Measurements from ENCODE around the gene TSPEAR.

DNA sequence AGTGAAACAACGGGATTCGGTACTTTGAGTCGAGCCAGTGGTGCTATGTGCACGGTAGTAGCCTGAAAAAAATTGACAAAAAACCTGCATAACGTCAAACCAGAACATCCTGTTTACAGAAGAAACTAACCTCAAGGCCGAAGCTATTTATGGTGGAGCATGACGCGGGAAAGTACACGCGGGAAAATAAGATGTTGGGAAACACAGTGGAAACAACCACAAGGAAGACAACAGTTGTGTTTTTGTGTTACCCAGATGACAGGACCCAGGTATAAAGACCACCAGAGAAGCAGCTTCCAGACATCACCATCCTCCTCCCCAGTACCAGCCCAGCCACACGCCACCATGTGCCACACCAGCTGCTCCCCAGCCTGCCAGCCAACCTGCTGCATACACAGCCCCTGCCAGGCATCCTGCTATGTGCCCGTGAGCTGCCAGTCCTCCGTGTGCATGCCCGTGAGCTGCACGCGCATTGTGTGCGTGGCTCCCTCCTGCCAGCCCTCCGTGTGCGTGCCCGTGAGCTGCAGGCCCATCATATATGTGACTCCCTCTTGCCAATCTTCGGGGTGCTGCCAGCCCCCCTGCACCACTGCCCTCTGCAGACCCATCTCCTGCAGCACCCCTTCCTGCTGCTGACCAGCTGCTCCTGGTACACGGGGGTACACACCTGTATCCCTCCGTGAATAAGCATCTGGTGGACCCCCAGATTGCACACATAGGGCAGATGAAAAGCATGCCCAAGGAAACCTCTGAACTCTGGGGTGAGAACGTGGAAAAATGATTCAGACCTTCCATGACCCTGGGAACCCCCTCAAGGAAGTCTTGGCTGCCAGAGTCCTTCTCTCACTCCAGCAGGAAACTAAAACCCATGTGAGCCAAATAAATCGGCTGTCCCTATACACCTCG, 53.5 kb downstream of the TSPEAR start, which contains the start of gene KRTAP12-3:
- TF ChIP-seq TAF1 (IDR thresholded peaks at IDR 0.05; ENCODE audit: borderline replicate concordance, insufficient read depth, low read length) (no peak), POLR2AphosphoS5 (IDR thresholded peaks at IDR 0.05; ENCODE audit: low read depth, low read length) (no peak), SIN3A (IDR thresholded peaks at IDR 0.05; ENCODE audit: borderline replicate concordance, insufficient read depth, low read length) (no peak), FOXP2 (optimal IDR thresholded peaks at IDR 0.05; ENCODE audit: borderline replicate concordance, extremely low read depth, extremely low read length, insufficient read depth) (no peak)
- TF ChIP-seq, protein P1, sequence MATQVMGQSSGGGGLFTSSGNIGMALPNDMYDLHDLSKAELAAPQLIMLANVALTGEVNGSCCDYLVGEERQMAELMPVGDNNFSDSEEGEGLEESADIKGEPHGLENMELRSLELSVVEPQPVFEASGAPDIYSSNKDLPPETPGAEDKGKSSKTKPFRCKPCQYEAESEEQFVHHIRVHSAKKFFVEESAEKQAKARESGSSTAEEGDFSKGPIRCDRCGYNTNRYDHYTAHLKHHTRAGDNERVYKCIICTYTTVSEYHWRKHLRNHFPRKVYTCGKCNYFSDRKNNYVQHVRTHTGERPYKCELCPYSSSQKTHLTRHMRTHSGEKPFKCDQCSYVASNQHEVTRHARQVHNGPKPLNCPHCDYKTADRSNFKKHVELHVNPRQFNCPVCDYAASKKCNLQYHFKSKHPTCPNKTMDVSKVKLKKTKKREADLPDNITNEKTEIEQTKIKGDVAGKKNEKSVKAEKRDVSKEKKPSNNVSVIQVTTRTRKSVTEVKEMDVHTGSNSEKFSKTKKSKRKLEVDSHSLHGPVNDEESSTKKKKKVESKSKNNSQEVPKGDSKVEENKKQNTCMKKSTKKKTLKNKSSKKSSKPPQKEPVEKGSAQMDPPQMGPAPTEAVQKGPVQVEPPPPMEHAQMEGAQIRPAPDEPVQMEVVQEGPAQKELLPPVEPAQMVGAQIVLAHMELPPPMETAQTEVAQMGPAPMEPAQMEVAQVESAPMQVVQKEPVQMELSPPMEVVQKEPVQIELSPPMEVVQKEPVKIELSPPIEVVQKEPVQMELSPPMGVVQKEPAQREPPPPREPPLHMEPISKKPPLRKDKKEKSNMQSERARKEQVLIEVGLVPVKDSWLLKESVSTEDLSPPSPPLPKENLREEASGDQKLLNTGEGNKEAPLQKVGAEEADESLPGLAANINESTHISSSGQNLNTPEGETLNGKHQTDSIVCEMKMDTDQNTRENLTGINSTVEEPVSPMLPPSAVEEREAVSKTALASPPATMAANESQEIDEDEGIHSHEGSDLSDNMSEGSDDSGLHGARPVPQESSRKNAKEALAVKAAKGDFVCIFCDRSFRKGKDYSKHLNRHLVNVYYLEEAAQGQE (IDR thresholded peaks at IDR 0.05; ENCODE audit: insufficient read depth in 1 of 2, low read depth in 2 of 2, low read length in 2 of 2) = no peak

Data from PFSK-1 (cell line).